Neuronal stem cell (in vitro differentiated cells): Measurements from ENCODE around the gene CIRBP.

ENCODE experiments used
- DNase-seq: peaks from one replicate; pipeline ENCODE4 v3.0.0-alpha.2; 2013; ENCODE audit warnings: low spot score
- H2AFZ ChIP-seq: one replicate; pipeline ENCODE4 v1.6.1; 2013; ENCODE audit warnings: mild to moderate bottlenecking, low read length, inconsistent platforms
- H2AK5ac ChIP-seq: 2 replicates; pipeline ENCODE4 v1.6.1; 2013; ENCODE audit warnings: low read depth, mild to moderate bottlenecking, inconsistent platforms, low read length, moderate library complexity, mixed read lengths
- H2BK120ac ChIP-seq: 2 replicates; pipeline ENCODE4 v1.6.1; 2013; ENCODE audit warnings: low read depth, mild to moderate bottlenecking, inconsistent platforms, low read length, moderate library complexity, mixed read lengths
- H2BK12ac ChIP-seq: one replicate; pipeline ENCODE4 v1.6.1; 2013; ENCODE audit warnings: low read length, inconsistent platforms
- H2BK15ac ChIP-seq: 2 replicates; pipeline ENCODE4 v1.6.1; 2013; ENCODE audit warnings: mild to moderate bottlenecking, low read length, inconsistent platforms, mixed read lengths
- H2BK5ac ChIP-seq: one replicate; pipeline ENCODE4 v1.6.1; 2013; ENCODE audit warnings: inconsistent platforms, mild to moderate bottlenecking, low read length, moderate library complexity
- H3K14ac ChIP-seq: one replicate; pipeline ENCODE4 v1.6.1; 2013; ENCODE audit warnings: low read length, inconsistent platforms
- H3K18ac ChIP-seq: 2 replicates; pipeline ENCODE4 v1.6.1; 2013; ENCODE audit warnings: low read length, inconsistent platforms
- H3K23ac ChIP-seq: 2 replicates; pipeline ENCODE4 v1.6.1; 2013; ENCODE audit warnings: low read depth, mild to moderate bottlenecking, mixed read lengths, low read length, inconsistent platforms; ENCODE audit not compliant: poor library complexity
- H3K27ac ChIP-seq: replicated peaks from 3 replicates; pipeline ENCODE4 v1.5.1; 2013; ENCODE audit warnings: low read length, inconsistent platforms
- H3K27me3 ChIP-seq, 3 experiments: 2 replicates each; pipeline ENCODE4 v1.6.1; 2013; ENCODE audit warnings: low read length in 3 of 3, mild to moderate bottlenecking in 2 of 3, inconsistent platforms in 1 of 3, low read depth in 1 of 3, mixed read lengths in 1 of 3, moderate library complexity in 1 of 3; ENCODE audit not compliant: control insufficient read depth in 3 of 3, insufficient read depth in 3 of 3
- H3K36me3 ChIP-seq, 2 donors: replicated peaks in 1 of 2; 2 replicates each; pipeline ENCODE4 v1.6.1; 2013; ENCODE audit warnings: low read length in 2 of 2; ENCODE audit not compliant: control insufficient read depth in 2 of 2, insufficient read depth in 2 of 2
- H3K4ac ChIP-seq: 2 replicates; pipeline ENCODE4 v1.6.1; 2013; ENCODE audit warnings: inconsistent platforms, mild to moderate bottlenecking, low read length, moderate library complexity
- H3K4me1 ChIP-seq, 2 donors: 1 replicate in 1 of 2; 2 replicates in 1 of 2; pipeline ENCODE4 v1.6.1; 2013; ENCODE audit warnings: low read length in 2 of 2, low read depth in 1 of 2; ENCODE audit not compliant: control insufficient read depth in 2 of 2, insufficient read depth in 1 of 2
- H3K4me2 ChIP-seq: one replicate; pipeline ENCODE4 v1.6.1; 2013; ENCODE audit warnings: mild to moderate bottlenecking, low read length, inconsistent platforms; ENCODE audit not compliant: insufficient read depth, poor library complexity, severe bottlenecking
- H3K4me3 ChIP-seq, 2 donors: 2 replicates each; pipeline ENCODE4 v1.5.1; 2013; ENCODE audit warnings: low read length in 2 of 2, mild to moderate bottlenecking in 2 of 2, inconsistent platforms in 1 of 2, moderate library complexity in 1 of 2
- H3K79me1 ChIP-seq: one replicate; pipeline ENCODE4 v1.6.1; 2013; ENCODE audit warnings: low read depth, mild to moderate bottlenecking, inconsistent platforms, low read length, moderate library complexity
- H3K9ac ChIP-seq: one replicate; pipeline ENCODE4 v1.6.1; 2013; ENCODE audit warnings: mild to moderate bottlenecking, low read depth, low read length, inconsistent platforms; ENCODE audit not compliant: poor library complexity
- H3K9me3 ChIP-seq, 2 donors: replicated peaks in 1 of 2; 2 replicates each; pipeline versions ENCODE3 to v1.6.1; 2013; ENCODE audit warnings: low read length in 2 of 2, mild to moderate bottlenecking in 2 of 2, inconsistent platforms in 1 of 2, low read depth in 1 of 2, mixed read lengths in 1 of 2, moderate library complexity in 1 of 2; ENCODE audit not compliant: control insufficient read depth in 2 of 2, insufficient read depth in 1 of 2
- H4K8ac ChIP-seq: one replicate; pipeline ENCODE4 v1.6.1; 2013; ENCODE audit warnings: low read depth, mild to moderate bottlenecking, inconsistent platforms, low read length, moderate library complexity
- H4K91ac ChIP-seq: one replicate; pipeline ENCODE4 v1.6.1; 2013; ENCODE audit warnings: low read length, low read depth, mild to moderate bottlenecking, inconsistent platforms; ENCODE audit not compliant: poor library complexity
- WGBS, 2 donors: extraction: QIAGEN DNeasy Blood & Tissue Kit; methylation state at CpG; one replicate each; pipeline ENCODE4 v1.1.7; 2013; ENCODE audit warnings: missing lambda C conversion rate in 2 of 2, mixed read lengths in 1 of 2; ENCODE audit not compliant: insufficient read length in 2 of 2, insufficient replicate concordance in 1 of 2; ENCODE audit errors: extremely low coverage in 2 of 2; 5-methylcytosine and 5-hydroxymethylcytosine counted together

CIRBP gene

DNA sequence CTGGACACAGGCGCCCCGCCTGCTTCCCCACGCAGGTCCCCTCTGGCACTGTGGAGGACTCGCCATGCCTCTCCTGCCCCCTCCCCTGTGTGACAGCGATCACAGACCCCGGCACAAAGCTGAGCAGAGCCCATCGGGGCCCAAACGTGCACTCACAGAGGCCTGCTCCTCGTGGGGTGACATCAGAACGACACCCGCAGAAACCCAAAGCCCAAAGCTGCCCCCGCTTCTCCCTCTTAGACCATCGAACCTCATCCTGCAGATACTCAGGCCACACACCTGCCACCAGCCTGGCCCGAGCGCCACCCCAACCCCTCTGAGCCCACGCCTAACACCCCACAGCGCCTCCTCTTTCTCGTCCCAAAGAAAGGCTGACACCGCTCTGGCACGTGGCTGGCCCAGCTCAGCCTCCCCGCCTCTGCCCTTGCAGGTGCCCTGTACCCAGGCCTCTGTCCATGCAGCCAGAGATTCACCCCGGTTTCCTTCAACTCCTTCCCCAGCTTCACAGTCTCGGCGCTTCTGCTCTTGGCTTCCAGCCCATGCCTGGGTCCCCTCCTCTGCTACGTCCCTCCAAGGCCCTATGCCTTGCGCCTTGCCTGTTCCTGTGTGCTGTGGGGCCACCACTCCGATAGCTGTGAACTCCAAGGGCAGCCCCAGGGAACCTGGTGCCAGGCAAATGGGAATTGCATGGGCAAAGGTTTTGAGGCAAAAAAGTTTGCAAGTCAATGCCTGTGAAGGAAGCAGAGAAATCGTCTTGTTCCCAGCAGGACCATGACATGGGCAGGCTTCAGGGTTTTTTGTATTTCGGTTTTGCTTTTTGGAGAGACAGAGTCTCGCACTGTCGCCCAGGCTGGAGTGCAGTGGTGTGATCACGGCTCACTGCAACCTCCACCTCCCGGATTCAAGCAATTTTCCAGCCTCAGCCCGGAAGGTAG lies 30.5 kb upstream of the CIRBP start:
- Histone ChIP-seq H2AFZ (peak overlapping the region; percentile 86), H3K36me3 (peaks cover 22 to 23% of the 10 kb centered on the region in 2 donors), H2BK120ac (peak overlapping the region; percentile 94), H3K4me3 (peak overlapping the region; percentile 69 to 75), H3K79me1 (peaks cover 33% of the 10 kb centered on the region), H3K18ac (peak overlapping the region; percentile 97), H3K4me2 (peak overlapping the region; percentile 71), H4K91ac (peak overlapping the region; percentile 85), H2BK12ac (peak overlapping the region; percentile 99), H3K27ac (peak overlapping the region; percentile 67), H2BK5ac (peak overlapping the region; percentile 16), H3K14ac (peak overlapping the region; percentile 25), H3K9ac (peak overlapping the region; percentile 86), H3K4ac (peak overlapping the region; percentile 84), H2AK5ac (peak overlapping the region; percentile 100), H3K23ac (peak overlapping the region; percentile 98), H3K4me1 (peaks cover 27 to 30% of the 10 kb centered on the region in 2 donors), H2BK15ac (peak overlapping the region; percentile 76), H3K9me3 (no peaks in the 10 kb centered on the region), H4K8ac (no peak overlapping the region), H3K27me3 (no peaks in the 10 kb centered on the region)
- DNase-seq, result no peak
- no CpG with 5 or more reads among the region's 34 CpGs for WGBS, 2 donors

DNA sequence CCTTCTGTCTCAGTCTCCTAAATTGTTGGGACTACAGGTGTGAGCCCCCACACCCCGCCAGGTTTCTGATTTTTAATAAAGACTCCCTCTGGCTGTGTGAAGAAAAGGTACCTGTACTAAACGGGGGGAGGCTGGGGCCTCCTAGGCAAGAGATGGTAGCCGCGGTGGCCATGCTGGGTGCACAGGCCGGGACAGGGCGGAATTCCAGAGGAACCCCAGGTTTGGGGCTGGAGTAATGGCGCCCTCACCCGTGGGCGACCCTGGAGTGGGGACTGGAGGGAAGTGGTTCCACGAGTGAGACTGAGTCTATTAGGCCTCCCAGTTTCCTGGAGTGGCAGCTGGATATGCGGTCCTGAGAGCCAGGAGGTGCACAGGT lies 29.7 kb upstream of the CIRBP start:
- peak overlapping the region; percentile 85 for H4K91ac ChIP-seq
- H3K9ac ChIP-seq, result peak overlapping the region; percentile 96
- H3K4me3 ChIP-seq, result peak overlapping the region; percentile 26 to 70
- H2AFZ ChIP-seq, result peak overlapping the region; percentile 58
- H3K23ac ChIP-seq, result peak overlapping the region; percentile 91
- H4K8ac ChIP-seq, result no peak overlapping the region
- peak overlapping the region; percentile 99 for H2BK15ac ChIP-seq
- H3K14ac ChIP-seq, result no peak overlapping the region
- H3K18ac ChIP-seq, result peak overlapping the region; percentile 98
- H2BK5ac ChIP-seq, result peak overlapping the region; percentile 95
- peak overlapping the region; percentile 100 for H2AK5ac ChIP-seq
- peak overlapping the region; percentile 95 for H3K4ac ChIP-seq
- no peak overlapping the region for H3K27ac ChIP-seq
- peaks cover 27 to 30% of the 10 kb centered on the region in 2 donors for H3K4me1 ChIP-seq
- no peaks in the 10 kb centered on the region for H3K27me3 ChIP-seq
- no CpG with 5 or more reads among the region's 11 CpGs for WGBS, 2 donors
- DNase-seq, result no peak
- H3K9me3 ChIP-seq, result no peaks in the 10 kb centered on the region
- H2BK120ac ChIP-seq, result peak overlapping the region; percentile 97
- H2BK12ac ChIP-seq, result peak overlapping the region; percentile 97
- peak overlapping the region; percentile 69 for H3K4me2 ChIP-seq
- peaks cover 33% of the 10 kb centered on the region for H3K79me1 ChIP-seq
- peaks cover 15 to 21% of the 10 kb centered on the region in 2 donors for H3K36me3 ChIP-seq

DNA sequence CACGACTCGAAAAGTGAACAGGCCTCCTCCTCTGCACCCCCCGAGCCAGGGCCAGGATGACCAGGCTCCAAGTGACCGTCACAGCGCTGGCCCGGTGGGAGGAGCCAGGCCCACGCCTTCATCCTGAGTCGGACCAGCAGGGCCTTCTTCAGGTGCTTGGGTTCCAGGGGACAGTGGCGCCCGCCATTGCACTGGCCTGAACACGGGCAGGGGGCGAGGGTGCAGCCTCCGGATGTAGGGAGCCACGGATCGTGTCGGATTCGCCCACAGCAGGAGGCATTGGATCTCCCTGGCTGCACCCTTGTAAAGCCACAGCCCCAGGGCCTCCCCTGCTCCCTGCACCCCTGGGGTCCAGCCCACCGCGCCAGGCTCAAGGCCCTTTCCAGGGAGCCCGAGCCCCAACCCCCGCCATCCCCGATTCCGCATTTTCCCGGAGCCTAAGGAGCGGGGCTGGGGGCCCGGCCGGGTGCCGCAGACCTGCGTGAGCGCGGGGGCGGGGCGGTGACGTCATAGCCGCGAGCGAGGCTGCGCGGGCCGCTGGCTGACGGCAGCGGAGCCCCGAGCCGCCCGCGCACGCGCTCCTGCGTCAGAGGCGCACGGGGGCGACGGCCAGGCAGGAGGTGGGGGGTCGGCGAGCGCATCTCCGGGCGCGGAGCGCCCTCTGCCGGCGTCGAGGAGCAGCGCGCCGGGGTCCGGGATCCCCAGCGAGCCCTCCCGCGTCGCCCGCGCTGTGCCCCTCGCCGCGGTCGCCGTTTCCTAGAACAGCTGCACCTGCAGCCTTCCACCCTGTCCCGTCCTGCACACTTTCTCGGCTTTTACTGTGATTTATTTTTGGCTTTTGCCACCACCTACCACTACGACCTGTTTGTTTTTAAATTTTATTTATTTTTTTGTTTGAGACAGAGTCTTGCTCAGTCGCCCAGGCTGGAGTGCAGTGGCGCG lies 29.1 kb upstream of the CIRBP start:
- peak overlapping the region; percentile 58 for H2AFZ ChIP-seq
- H3K14ac ChIP-seq, result peak overlapping the region; percentile 89
- H3K18ac ChIP-seq, result peak overlapping the region; percentile 98
- peak overlapping the region; percentile 95 for H2BK5ac ChIP-seq
- peaks cover 28% of the 10 kb centered on the region for H3K79me1 ChIP-seq
- H2BK120ac ChIP-seq, result peak overlapping the region; percentile 97
- H4K91ac ChIP-seq, result peak overlapping the region; percentile 85
- H3K4me3 ChIP-seq, result peak overlapping the region; percentile 26 to 70
- peak overlapping the region; percentile 95 for H3K4ac ChIP-seq
- DNase-seq, result peak; percentile 94
- peak overlapping the region; percentile 92 for H4K8ac ChIP-seq
- peak overlapping the region; percentile 99 for H2BK15ac ChIP-seq
- no peak overlapping the region for H3K27ac ChIP-seq
- H2BK12ac ChIP-seq, result peak overlapping the region; percentile 97
- H3K36me3 ChIP-seq, result peaks cover 10 to 19% of the 10 kb centered on the region in 2 donors
- peak overlapping the region; percentile 69 for H3K4me2 ChIP-seq
- H3K4me1 ChIP-seq, result peaks cover 29 to 36% of the 10 kb centered on the region in 2 donors
- no peaks in the 10 kb centered on the region for H3K27me3 ChIP-seq
- peak overlapping the region; percentile 100 for H2AK5ac ChIP-seq
- H3K23ac ChIP-seq, result peak overlapping the region; percentile 91
- no peaks in the 10 kb centered on the region for H3K9me3 ChIP-seq
- H3K9ac ChIP-seq, result peak overlapping the region; percentile 96
- no CpG with 5 or more reads among the region's 84 CpGs for WGBS, 2 donors
